K562 (cell line): Measurements from ENCODE around the gene ZNF581. TPM values are rescaled to one million over a fixed set of nuclear protein-coding genes. Genes with fewer than 3 reads are reported as not detected.

ENCODE experiments used
- BCOR ChIP-seq: fragments of 450-650 bp; IDR thresholded peaks from 2 replicates; pipeline ENCODE4 v1.6.1; 2016
- CBX3 ChIP-seq, 2 experiments: IDR thresholded peaks; 1 replicate in 1 of 2; 2 replicates in 1 of 2; pipeline ENCODE4 v1.6.1; 2012; ENCODE audit warnings: inconsistent platforms in 2 of 2, low read length in 2 of 2, borderline replicate concordance in 1 of 2, control low read depth in 1 of 2
- CREM ChIP-seq: IDR thresholded peaks from 2 replicates; pipeline ENCODE4 v1.6.1; 2014; ENCODE audit warnings: antibody characterized with exemption, low read depth
- CTCF ChIP-seq, 3 experiments: IDR thresholded peaks in 2 of 3; conservative IDR thresholded peaks in 1 of 3; 2 replicates each; pipeline ENCODE4 v1.5.1; 2011 to 2012; ENCODE audit warnings: low read length in 3 of 3, mild to moderate bottlenecking in 3 of 3, control low read depth in 2 of 3, improper control_type of control experiment in 1 of 3, inconsistent platforms in 1 of 3, low read depth in 1 of 3, mixed read lengths in 1 of 3, moderate library complexity in 1 of 3; ENCODE audit not compliant: insufficient read depth in 2 of 3
- CTCFL ChIP-seq: IDR thresholded peaks from 2 replicates; pipeline ENCODE4 v1.6.1; 2011; ENCODE audit warnings: borderline replicate concordance, low read depth, mild to moderate bottlenecking, moderate library complexity, low read length; ENCODE audit not compliant: insufficient read depth, poor library complexity, severe bottlenecking
- EGR1 ChIP-seq: fragments of 450-650 bp; conservative IDR thresholded peaks from 2 replicates; pipeline ENCODE4 v1.6.1; 2017; ENCODE audit warnings: mild to moderate bottlenecking
- ERF ChIP-seq: fragments of 450-650 bp; formaldehyde crosslinking; IDR thresholded peaks from 2 replicates; pipeline ENCODE4 v1.4.0; 2020; ENCODE audit warnings: mild to moderate bottlenecking, mixed read lengths
- GABPB1 ChIP-seq: sonication (generic); formaldehyde crosslinking; IDR thresholded peaks from 2 replicates; pipeline ENCODE4 v1.8.0; 2022; ENCODE audit warnings: mild to moderate bottlenecking, missing genetic modification reagents
- KDM1A ChIP-seq, 2 experiments: fragments of 450-650 bp; IDR thresholded peaks; 2 replicates each; pipeline ENCODE4 v1.6.1; 2016; ENCODE audit warnings: mild to moderate bottlenecking in 2 of 2
- LCOR ChIP-seq: sonication (generic); formaldehyde crosslinking; IDR thresholded peaks from 2 replicates; pipeline ENCODE4 v1.8.0; 2022; ENCODE audit warnings: mild to moderate bottlenecking, missing genetic modification reagents
- PRDM10 ChIP-seq: fragments of 450-650 bp; IDR thresholded peaks from 2 replicates; pipeline ENCODE4 v1.6.1; 2018; ENCODE audit not compliant: partially characterized antibody
- RCOR1 ChIP-seq, 2 experiments: IDR thresholded peaks; 2 replicates each; pipeline ENCODE4 v1.6.1; 2012; ENCODE audit warnings: low read depth in 2 of 2, low read length in 2 of 2, borderline replicate concordance in 1 of 2, improper control_type of control experiment in 1 of 2
- SNIP1 ChIP-seq: fragments of 450-650 bp; IDR thresholded peaks from 2 replicates; pipeline ENCODE4 v1.7.1; 2017; ENCODE audit warnings: low read depth, mild to moderate bottlenecking
- TRIM25 ChIP-seq: fragments of 450-650 bp; IDR thresholded peaks from 2 replicates; pipeline ENCODE4 v1.7.0; 2016; ENCODE audit warnings: borderline replicate concordance
- ZNF384 ChIP-seq: IDR thresholded peaks from 2 replicates; pipeline ENCODE4 v1.6.1; 2012; ENCODE audit warnings: low read depth, low read length, improper control_type of control experiment
- ZNF696 ChIP-seq: fragments of 250-450 bp; sonication (Bioruptor Pico); conservative IDR thresholded peaks from 2 replicates; pipeline ENCODE4 v1.4.0; 2020; ENCODE audit warnings: mild to moderate bottlenecking, moderate library complexity
- ZSCAN29 ChIP-seq: fragments of 450-650 bp; IDR thresholded peaks from 2 replicates; pipeline ENCODE4 v1.6.1; 2017
- polyA plus RNA-seq, 8 experiments: library from polyadenylated mRNA; depleted of rRNA in 4 of 8; stranded (reverse) in 5 of 8; unstranded in 3 of 8; fragments of >200 nt; fragmentation: Nextera tagmentation in 2 of 8; fragmentation: Illumina TruSeq in 1 of 8; extraction: Ambion mirVana in 2 of 8; extraction: Trizol in 1 of 8; gene quantifications; 2 replicates each; pipeline versions ENCODE4 v1.2.1 to v1.2.3, GENCODE V29; 2011 to 2014; ENCODE audit warnings: inconsistent platforms in 1 of 8, missing spikeins in 1 of 8
- total RNA-seq, 7 experiments: library from RNA; depleted of rRNA in 6 of 7; stranded (reverse); fragments of >200 nt in 6 of 7; fragmentation: Illumina TruSeq in 2 of 7; extraction: Trizol in 2 of 7; gene quantifications; 2 replicates each; pipeline versions ENCODE4 v1.2.1 to v1.2.3, GENCODE V29; 2011 to 2021; ENCODE audit warnings: low replicate concordance in 1 of 7

ZNF581 gene
- total and polyA plus RNA-seq, 9 of the 15 experiments (the other 6 are each of a cell fraction or from before 2014, with no cell fraction given), result 2.4 to 39.4 (median 15.4) TPM

GRCh38 chr19:55638864-55639359 lies 4.5 kb upstream of the ZNF581 start (continued):
- peak in 1 of 2 experiments; percentile 84; a peak in 2 of 3 replicates for TF ChIP-seq CBX3 (IDR thresholded peaks at IDR 0.05; ENCODE audit: borderline replicate concordance in 1 of 2, low read length in 2 of 2)
- TF ChIP-seq SNIP1, result peak; percentile 61; the same call in 1 of the 2 replicates
- peak; percentile 72 for TF ChIP-seq LCOR (CRISPR knock-in tag)
- TF ChIP-seq EGR1, result peak; percentile 18; the same call in 1 of the 2 replicates
- TF ChIP-seq CTCF (IDR thresholded peaks at IDR 0.05 in 2 of 3, conservative IDR thresholded peaks at IDR 0.05 in 1 of 3; ENCODE audit: insufficient read depth in 2 of 3, low read depth in 1 of 3, low read length in 3 of 3), result peak; percentile 73 to 94 (median 77)
- 0 out of 2 replicates have a peak, but pooled peaks have one; percentile 32 for TF ChIP-seq CREM
- peak; percentile 65 for TF ChIP-seq BCOR
- no peak for TF ChIP-seq ZSCAN29
- TF ChIP-seq PRDM10, result peak; percentile 92
- no peak for TF ChIP-seq TRIM25
- no peak for TF ChIP-seq ZNF696 (CRISPR knock-in tag)
- 0 out of 4 replicates have a peak, but pooled peaks of 1 of the 2 experiments have one; percentile 35 for TF ChIP-seq RCOR1 (IDR thresholded peaks at IDR 0.05; ENCODE audit: borderline replicate concordance in 1 of 2, low read depth in 2 of 2, low read length in 2 of 2)
- TF ChIP-seq ZNF384, result peak; percentile 68
- 0 out of 2 replicates have a peak, but pooled peaks have one; percentile 50 for TF ChIP-seq ERF (CRISPR knock-in tag)
- peak; percentile 39 for TF ChIP-seq CTCFL
- TF ChIP-seq GABPB1 (CRISPR knock-in tag), result 0 out of 2 replicates have a peak, but pooled peaks have one; percentile 32
- no peak for TF ChIP-seq KDM1A (IDR thresholded peaks at IDR 0.05)
